K562 (cell line): Measurements from ENCODE around the gene APOLD1. TPM values are rescaled to one million over a fixed set of nuclear protein-coding genes. Genes with fewer than 3 reads are reported as not detected.
A peak's percentile ranks its signal among the peaks of the same experiment; 100 is the strongest.

Experiments
- E4F1 ChIP-seq: fragments of 250-450 bp; sonication (Bioruptor Pico); IDR thresholded peaks from 2 replicates; pipeline ENCODE4 v1.5.0; 2021; ENCODE audit warnings: mild to moderate bottlenecking, borderline replicate concordance
- GTF2B ChIP-seq: IDR thresholded peaks from 2 replicates; pipeline ENCODE4 v1.6.1; 2011; ENCODE audit not compliant: insufficient read length; ENCODE audit errors: extremely low read depth
- TFAP4 ChIP-seq: sonication (generic); formaldehyde crosslinking; IDR thresholded peaks from 2 replicates; pipeline ENCODE4 v1.8.0; 2022; ENCODE audit warnings: missing genetic modification reagents, mild to moderate bottlenecking, moderate library complexity, borderline replicate concordance
- ZNF592 ChIP-seq: fragments of 450-650 bp; IDR thresholded peaks from 2 replicates; pipeline ENCODE4 v1.6.1; 2017; ENCODE audit warnings: antibody characterized with exemption, mild to moderate bottlenecking
- ZNF76 ChIP-seq: fragments of 250-450 bp; sonication (Bioruptor Pico); IDR thresholded peaks from 2 replicates; pipeline ENCODE4 v1.4.0; 2020; ENCODE audit warnings: mild to moderate bottlenecking, moderate library complexity, borderline replicate concordance
- ZZZ3 ChIP-seq: fragments of 450-650 bp; IDR thresholded peaks from 2 replicates; pipeline ENCODE4 v1.6.1; 2016; ENCODE audit warnings: antibody characterized with exemption, mild to moderate bottlenecking, moderate library complexity
- polyA plus RNA-seq, 8 experiments: library from polyadenylated mRNA; depleted of rRNA in 4 of 8; stranded (reverse) in 5 of 8; unstranded in 3 of 8; fragments of >200 nt; fragmentation: Nextera tagmentation in 2 of 8; fragmentation: Illumina TruSeq in 1 of 8; extraction: Ambion mirVana in 2 of 8; extraction: Trizol in 1 of 8; gene quantifications; 2 replicates each; pipeline versions ENCODE4 v1.2.1 to v1.2.3, GENCODE V29; 2011 to 2014; ENCODE audit warnings: inconsistent platforms in 1 of 8, missing spikeins in 1 of 8
- total RNA-seq, 7 experiments: library from RNA; depleted of rRNA in 6 of 7; stranded (reverse); fragments of >200 nt in 6 of 7; fragmentation: Illumina TruSeq in 2 of 7; extraction: Trizol in 2 of 7; gene quantifications; 2 replicates each; pipeline versions ENCODE4 v1.2.1 to v1.2.3, GENCODE V29; 2011 to 2021; ENCODE audit warnings: low replicate concordance in 1 of 7

Gene APOLD1
- total and polyA plus RNA-seq, 9 of the 15 experiments (the other 6 are each of a cell fraction or from before 2014, with no cell fraction given), result 0.28 to 1.1 (median 0.61) TPM

- TF ChIP-seq E4F1 (CRISPR knock-in tag), result no peak
- no peak for TF ChIP-seq GTF2B
- TF ChIP-seq TFAP4 (CRISPR knock-in tag), result 0 out of 2 replicates have a peak, but pooled peaks have one; percentile 17
- TF ChIP-seq ZZZ3, result no peak
- no peak for TF ChIP-seq ZNF76
- TF ChIP-seq ZNF592, result no peak
Measured at GRCh38 chr12:12791756-12792369, 6.4 kb downstream of the APOLD1 start (continued).
